Measurements from ENCODE around the gene SACM1L. TPM values are rescaled to one million over a fixed set of nuclear protein-coding genes. Genes with fewer than 3 reads are reported as not detected.

SACM1L gene
- total RNA-seq, 1 donor from 2014 or later, result 19.8 TPM

- no peaks in the 10 kb centered on the region for H3K27me3 ChIP-seq (ENCODE audit: control insufficient read depth, insufficient read depth, low read length)
- DNase-seq (ENCODE audit: low read depth), result no peak
- no peak overlapping the region for H3K4me3 ChIP-seq (ENCODE audit: low read depth, low read length)
- TF ChIP-seq, protein P1, sequence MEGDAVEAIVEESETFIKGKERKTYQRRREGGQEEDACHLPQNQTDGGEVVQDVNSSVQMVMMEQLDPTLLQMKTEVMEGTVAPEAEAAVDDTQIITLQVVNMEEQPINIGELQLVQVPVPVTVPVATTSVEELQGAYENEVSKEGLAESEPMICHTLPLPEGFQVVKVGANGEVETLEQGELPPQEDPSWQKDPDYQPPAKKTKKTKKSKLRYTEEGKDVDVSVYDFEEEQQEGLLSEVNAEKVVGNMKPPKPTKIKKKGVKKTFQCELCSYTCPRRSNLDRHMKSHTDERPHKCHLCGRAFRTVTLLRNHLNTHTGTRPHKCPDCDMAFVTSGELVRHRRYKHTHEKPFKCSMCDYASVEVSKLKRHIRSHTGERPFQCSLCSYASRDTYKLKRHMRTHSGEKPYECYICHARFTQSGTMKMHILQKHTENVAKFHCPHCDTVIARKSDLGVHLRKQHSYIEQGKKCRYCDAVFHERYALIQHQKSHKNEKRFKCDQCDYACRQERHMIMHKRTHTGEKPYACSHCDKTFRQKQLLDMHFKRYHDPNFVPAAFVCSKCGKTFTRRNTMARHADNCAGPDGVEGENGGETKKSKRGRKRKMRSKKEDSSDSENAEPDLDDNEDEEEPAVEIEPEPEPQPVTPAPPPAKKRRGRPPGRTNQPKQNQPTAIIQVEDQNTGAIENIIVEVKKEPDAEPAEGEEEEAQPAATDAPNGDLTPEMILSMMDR (IDR thresholded peaks at IDR 0.05; ENCODE audit: insufficient read depth, low read length, poor library complexity, severe bottlenecking), result no peak
- H3K36me3 ChIP-seq (ENCODE audit: control insufficient read depth, insufficient read depth, low read length), result no peaks in the 10 kb centered on the region
Measured at GRCh38 chr3:45763303-45763675, 74.1 kb downstream of the SACM1L start.

DNA sequence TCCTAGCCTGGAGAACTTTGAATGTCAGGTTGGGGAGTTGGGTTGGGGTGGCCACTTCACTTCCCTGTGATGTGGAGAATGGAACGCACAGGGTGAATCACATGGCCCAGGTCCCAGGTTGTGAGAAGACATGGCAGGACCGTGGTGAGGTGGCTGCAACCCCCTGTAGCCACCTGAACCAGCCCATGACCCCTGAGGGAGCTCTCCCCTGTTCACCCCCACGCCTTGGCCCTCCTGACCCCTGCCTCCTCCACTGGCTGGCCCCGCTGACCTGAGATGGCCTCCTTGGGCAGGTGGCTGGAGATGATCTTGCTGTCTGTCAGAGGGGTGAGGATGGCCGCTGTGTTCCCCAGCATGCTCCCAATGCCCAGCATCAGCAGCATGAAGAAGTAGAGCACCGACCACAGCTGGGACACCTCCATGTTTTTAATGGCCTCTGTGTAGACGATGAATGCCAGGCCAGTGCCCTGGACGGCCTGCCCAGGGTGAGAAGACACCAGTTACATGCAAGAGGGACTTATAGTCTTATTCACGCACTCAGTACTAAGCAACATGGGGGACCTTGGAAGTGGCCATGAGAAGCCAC, 76.2 kb downstream of the SACM1L start:
- Histone ChIP-seq H3K4me3 (ENCODE audit: low read depth, low read length) (no peak overlapping the region), H3K27me3 (ENCODE audit: control insufficient read depth, insufficient read depth, low read length) (no peaks in the 10 kb centered on the region), H3K36me3 (ENCODE audit: control insufficient read depth, insufficient read depth, low read length) (no peaks in the 10 kb centered on the region)
- no peak for DNase-seq (ENCODE audit: low read depth)
- TF ChIP-seq, protein P1 (IDR thresholded peaks at IDR 0.05; ENCODE audit: insufficient read depth, low read length, poor library complexity, severe bottlenecking), result no peak

- Histone ChIP-seq H3K4me3 (ENCODE audit: low read depth, low read length) (no peak overlapping the region), H3K27me3 (ENCODE audit: control insufficient read depth, insufficient read depth, low read length) (no peaks in the 10 kb centered on the region), H3K36me3 (ENCODE audit: control insufficient read depth, insufficient read depth, low read length) (no peaks in the 10 kb centered on the region)
- TF ChIP-seq, protein P1 (IDR thresholded peaks at IDR 0.05; ENCODE audit: insufficient read depth, low read length, poor library complexity, severe bottlenecking), result no peak
- no peak for DNase-seq (ENCODE audit: low read depth)
Measured at GRCh38 chr3:45765958-45766357, 76.8 kb downstream of the SACM1L start.

- no peaks in the 10 kb centered on the region for H3K36me3 ChIP-seq (ENCODE audit: control insufficient read depth, insufficient read depth, low read length)
- no peak for DNase-seq (ENCODE audit: low read depth)
- TF ChIP-seq, protein P1 (IDR thresholded peaks at IDR 0.05; ENCODE audit: insufficient read depth, low read length, poor library complexity, severe bottlenecking), result no peak
- no peak overlapping the region for H3K4me3 ChIP-seq (ENCODE audit: low read depth, low read length)
- H3K27me3 ChIP-seq (ENCODE audit: control insufficient read depth, insufficient read depth, low read length), result no peaks in the 10 kb centered on the region
Measured at GRCh38 chr3:45771166-45771775, 82.1 kb downstream of the SACM1L start.

GRCh38 chr3:45771831-45772230, 82.6 kb downstream of the SACM1L start:
- no peak for DNase-seq (ENCODE audit: low read depth)
- TF ChIP-seq, protein P1 (IDR thresholded peaks at IDR 0.05; ENCODE audit: insufficient read depth, low read length, poor library complexity, severe bottlenecking), result no peak

More at GRCh38 chr3:45771831-45772230, 82.6 kb downstream of the SACM1L start:
- no peaks in the 10 kb centered on the region for H3K27me3 ChIP-seq (ENCODE audit: control insufficient read depth, insufficient read depth, low read length)
- no peaks in the 10 kb centered on the region for H3K36me3 ChIP-seq (ENCODE audit: control insufficient read depth, insufficient read depth, low read length)
- H3K4me3 ChIP-seq (ENCODE audit: low read depth, low read length), result no peak overlapping the region
